ENCODE measurements around the gene CCR9. TPM values are rescaled to one million over a fixed set of nuclear protein-coding genes. Genes with fewer than 3 reads are reported as not detected.

CCR9 gene
- total RNA-seq, 1 donor from 2014 or later = not detected

DNA sequence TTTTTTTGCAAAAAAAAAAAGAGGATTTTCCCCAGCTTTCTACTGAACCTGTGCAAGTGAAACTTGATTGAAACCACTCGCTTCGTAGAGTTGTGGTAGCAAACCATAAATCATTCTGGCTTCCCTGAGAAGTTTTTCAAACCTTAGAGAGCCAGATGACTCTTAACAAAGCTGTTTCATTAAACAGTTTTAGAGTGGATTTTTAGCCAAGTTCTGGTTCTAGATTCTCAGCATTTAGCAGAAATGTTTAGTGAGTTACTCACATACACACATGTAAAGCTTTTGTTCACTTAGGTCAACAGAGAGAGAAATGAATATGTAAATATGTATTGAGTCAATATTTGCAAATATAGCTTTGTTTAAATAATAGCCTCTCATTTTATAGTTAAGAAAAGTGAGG lies 18.1 kb upstream of the CCR9 start:
- H3K27ac Mint-ChIP-seq = no peak overlapping the region
- H3K36me3 Mint-ChIP-seq (ENCODE audit: insufficient read depth) = no peaks in the 10 kb centered on the region
- H3K4me1 Mint-ChIP-seq (ENCODE audit: low read depth) = peaks cover 1% of the 10 kb centered on the region
- peaks cover 11% of the 10 kb centered on the region for H3K27me3 Mint-ChIP-seq
- no peak overlapping the region for H3K4me3 Mint-ChIP-seq (ENCODE audit: low read depth)
- TF ChIP-seq, protein P1, sequence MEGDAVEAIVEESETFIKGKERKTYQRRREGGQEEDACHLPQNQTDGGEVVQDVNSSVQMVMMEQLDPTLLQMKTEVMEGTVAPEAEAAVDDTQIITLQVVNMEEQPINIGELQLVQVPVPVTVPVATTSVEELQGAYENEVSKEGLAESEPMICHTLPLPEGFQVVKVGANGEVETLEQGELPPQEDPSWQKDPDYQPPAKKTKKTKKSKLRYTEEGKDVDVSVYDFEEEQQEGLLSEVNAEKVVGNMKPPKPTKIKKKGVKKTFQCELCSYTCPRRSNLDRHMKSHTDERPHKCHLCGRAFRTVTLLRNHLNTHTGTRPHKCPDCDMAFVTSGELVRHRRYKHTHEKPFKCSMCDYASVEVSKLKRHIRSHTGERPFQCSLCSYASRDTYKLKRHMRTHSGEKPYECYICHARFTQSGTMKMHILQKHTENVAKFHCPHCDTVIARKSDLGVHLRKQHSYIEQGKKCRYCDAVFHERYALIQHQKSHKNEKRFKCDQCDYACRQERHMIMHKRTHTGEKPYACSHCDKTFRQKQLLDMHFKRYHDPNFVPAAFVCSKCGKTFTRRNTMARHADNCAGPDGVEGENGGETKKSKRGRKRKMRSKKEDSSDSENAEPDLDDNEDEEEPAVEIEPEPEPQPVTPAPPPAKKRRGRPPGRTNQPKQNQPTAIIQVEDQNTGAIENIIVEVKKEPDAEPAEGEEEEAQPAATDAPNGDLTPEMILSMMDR (IDR thresholded peaks at IDR 0.05; ENCODE audit: unreplicated experiment) = no peak
- peaks cover 5% of the 10 kb centered on the region for H3K9me3 Mint-ChIP-seq (ENCODE audit: low read depth)
- no peak for DNase-seq (ENCODE audit: low spot score, unreplicated experiment)

DNA sequence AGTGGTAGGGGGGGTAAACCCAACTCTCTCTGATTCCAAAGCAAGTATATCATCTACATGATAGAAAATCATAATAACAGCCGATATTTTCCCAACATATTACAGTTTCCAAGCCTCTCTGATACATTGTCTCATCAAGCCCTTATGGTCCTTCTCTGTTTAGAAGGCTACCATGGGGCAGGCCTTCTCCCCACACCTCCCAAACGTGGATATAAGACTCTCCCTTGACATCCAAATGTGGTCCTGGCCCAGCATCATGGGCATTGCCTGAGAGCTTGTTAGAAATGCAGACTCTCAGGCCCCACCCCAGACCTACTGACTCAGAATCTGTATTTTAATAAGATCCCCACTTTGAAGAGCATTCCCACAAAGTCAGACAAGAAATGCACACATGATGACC lies 17.7 kb upstream of the CCR9 start:
- no peak overlapping the region for H3K27ac Mint-ChIP-seq
- H3K4me3 Mint-ChIP-seq (ENCODE audit: low read depth) = no peak overlapping the region
- TF ChIP-seq, protein P1 (IDR thresholded peaks at IDR 0.05; ENCODE audit: unreplicated experiment) = no peak
- H3K9me3 Mint-ChIP-seq (ENCODE audit: low read depth) = peaks cover 1% of the 10 kb centered on the region
- peaks cover 1% of the 10 kb centered on the region for H3K4me1 Mint-ChIP-seq (ENCODE audit: low read depth)
- no peaks in the 10 kb centered on the region for H3K36me3 Mint-ChIP-seq (ENCODE audit: insufficient read depth)
- peaks cover 11% of the 10 kb centered on the region for H3K27me3 Mint-ChIP-seq
- DNase-seq (ENCODE audit: low spot score, unreplicated experiment) = no peak

DNA sequence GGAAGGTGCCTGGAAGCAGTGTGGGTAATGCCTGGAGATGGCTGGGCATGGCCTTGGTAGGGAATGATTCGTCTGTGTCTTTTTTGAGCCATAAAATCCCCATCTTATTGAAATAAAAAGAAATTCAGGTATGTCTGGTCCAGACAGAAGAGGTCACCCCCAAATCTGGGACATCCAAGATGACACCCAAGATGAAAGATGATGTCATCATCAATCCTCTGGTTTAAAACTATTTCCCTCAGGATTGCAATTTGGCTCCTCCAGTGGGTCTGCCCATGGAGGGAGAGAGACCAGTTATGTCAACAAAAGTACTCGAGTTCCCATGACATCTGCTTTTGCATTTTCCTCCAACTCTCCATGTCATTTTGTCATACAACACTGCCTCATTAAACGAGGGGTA lies 16.7 kb upstream of the CCR9 start:
- H3K4me3 Mint-ChIP-seq (ENCODE audit: low read depth) = no peak overlapping the region
- no peak for DNase-seq (ENCODE audit: low spot score, unreplicated experiment)
- H3K9me3 Mint-ChIP-seq (ENCODE audit: low read depth) = peaks cover 3% of the 10 kb centered on the region
- H3K36me3 Mint-ChIP-seq (ENCODE audit: insufficient read depth) = no peaks in the 10 kb centered on the region
- H3K27ac Mint-ChIP-seq = no peak overlapping the region
- H3K27me3 Mint-ChIP-seq = peaks cover 11% of the 10 kb centered on the region
- H3K4me1 Mint-ChIP-seq (ENCODE audit: low read depth) = peaks cover 1% of the 10 kb centered on the region
- TF ChIP-seq, protein P1 (IDR thresholded peaks at IDR 0.05; ENCODE audit: unreplicated experiment) = no peak

DNA sequence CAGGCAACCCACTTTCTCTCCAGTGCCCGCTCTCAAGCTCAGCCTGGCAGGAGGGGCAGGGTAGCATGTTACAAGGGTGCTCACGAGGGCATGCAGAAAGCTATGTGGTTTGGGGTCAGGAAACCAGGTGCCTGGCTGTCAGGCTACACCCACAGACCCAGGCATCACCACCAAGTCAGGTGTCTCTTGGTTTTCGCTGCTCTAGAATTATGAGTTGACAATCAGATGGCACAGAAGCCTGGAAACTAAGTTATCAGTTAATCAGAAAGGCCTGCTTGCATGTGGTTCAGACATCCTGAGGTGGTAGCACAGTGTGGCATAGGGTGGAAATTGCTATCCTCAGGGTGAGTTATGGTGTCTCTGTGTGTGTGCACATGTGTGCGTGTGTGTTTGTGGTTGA lies 16.2 kb upstream of the CCR9 start:
- TF ChIP-seq, protein P1 (IDR thresholded peaks at IDR 0.05; ENCODE audit: unreplicated experiment) = no peak
- no peak for DNase-seq (ENCODE audit: low spot score, unreplicated experiment)
- Mint-ChIP-seq H3K27me3 (peaks cover 11% of the 10 kb centered on the region), H3K4me1 (ENCODE audit: low read depth) (peaks cover 1% of the 10 kb centered on the region), H3K36me3 (ENCODE audit: insufficient read depth) (no peaks in the 10 kb centered on the region), H3K4me3 (ENCODE audit: low read depth) (no peak overlapping the region), H3K9me3 (ENCODE audit: low read depth) (peaks cover 3% of the 10 kb centered on the region), H3K27ac (no peak overlapping the region)

DNA sequence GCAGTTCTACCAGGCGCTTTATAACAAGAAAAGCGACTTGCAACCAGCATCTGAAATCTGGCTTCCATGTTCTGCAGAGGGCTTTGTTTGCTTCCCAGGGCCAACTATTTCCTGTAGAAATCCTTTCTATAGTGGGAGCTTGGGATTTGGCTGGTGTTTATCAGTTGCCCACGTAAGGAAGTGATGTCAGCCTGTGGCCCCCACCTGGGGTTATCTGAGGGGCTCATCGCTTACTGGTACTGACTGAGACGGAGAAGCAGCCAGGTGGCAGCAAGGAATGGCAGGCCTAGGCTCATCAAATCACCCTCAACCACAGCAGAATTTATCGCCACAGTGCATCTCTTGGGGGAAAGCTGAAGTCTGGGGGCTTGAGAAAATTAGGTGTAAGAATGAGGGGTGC lies 14.6 kb upstream of the CCR9 start:
- H3K9me3 Mint-ChIP-seq (ENCODE audit: low read depth) = peaks cover 3% of the 10 kb centered on the region
- H3K4me1 Mint-ChIP-seq (ENCODE audit: low read depth) = peaks cover 1% of the 10 kb centered on the region
- TF ChIP-seq, protein P1 (IDR thresholded peaks at IDR 0.05; ENCODE audit: unreplicated experiment) = no peak
- H3K4me3 Mint-ChIP-seq (ENCODE audit: low read depth) = no peak overlapping the region
- no peaks in the 10 kb centered on the region for H3K36me3 Mint-ChIP-seq (ENCODE audit: insufficient read depth)
- DNase-seq (ENCODE audit: low spot score, unreplicated experiment) = no peak
- no peak overlapping the region for H3K27ac Mint-ChIP-seq
- H3K27me3 Mint-ChIP-seq = peaks cover 4% of the 10 kb centered on the region
